H1 (cell line): ENCODE measurements around the gene AGAP1. TPM values are rescaled to one million over a fixed set of nuclear protein-coding genes. Genes with fewer than 3 reads are reported as not detected.

Source experiments
- CREB1 ChIP-seq: IDR thresholded peaks from 2 replicates; pipeline ENCODE4 v1.6.1; 2012; ENCODE audit warnings: inconsistent platforms
- EP300 ChIP-seq, 2 experiments: IDR thresholded peaks; 1 replicate in 1 of 2; 2 replicates in 1 of 2; pipeline ENCODE4 v1.6.1; 2011 to 2012; ENCODE audit warnings: low read depth in 2 of 2, low read length in 2 of 2, mild to moderate bottlenecking in 2 of 2, borderline replicate concordance in 1 of 2, inconsistent platforms in 1 of 2, moderate library complexity in 1 of 2
- KDM4A ChIP-seq: IDR thresholded peaks from one replicate; pipeline ENCODE4 v1.7.1; 2012; ENCODE audit warnings: low read depth, mild to moderate bottlenecking, moderate library complexity, low read length, inconsistent platforms; ENCODE audit not compliant: severe bottlenecking
- KDM5A ChIP-seq: fragments of 200-600 bp; IDR thresholded peaks from 2 replicates; pipeline ENCODE4 v1.7.1; 2012; ENCODE audit warnings: mild to moderate bottlenecking, low read length, inconsistent platforms, mixed read lengths
- MAFK ChIP-seq: IDR thresholded peaks from 2 replicates; pipeline ENCODE4 v1.6.1; 2012; ENCODE audit warnings: low read depth, mild to moderate bottlenecking, improper control_type of control experiment, low read length
- POU5F1 ChIP-seq: IDR thresholded peaks from 2 replicates; pipeline ENCODE4 v1.6.1; 2011; ENCODE audit warnings: low read depth, mild to moderate bottlenecking, low read length, moderate library complexity
- SAP30 ChIP-seq: fragments of 300-600 bp; sonication (generic); IDR thresholded peaks from 2 replicates; pipeline ENCODE4 v1.7.1; 2012; ENCODE audit warnings: low read length, moderate library complexity, mild to moderate bottlenecking, inconsistent platforms; ENCODE audit not compliant: insufficient read depth, insufficient replicate concordance
- SP2 ChIP-seq: IDR thresholded peaks from 2 replicates; pipeline ENCODE4 v1.6.1; 2012; ENCODE audit warnings: mild to moderate bottlenecking, low read length, inconsistent platforms
- polyA plus RNA-seq, 7 experiments: library from polyadenylated mRNA; depleted of rRNA in 3 of 7; stranded (reverse) in 5 of 7; unstranded in 2 of 7; fragments of >200 nt in 5 of 7; fragments of 200-250 nt in 2 of 7; gene quantifications; 1 replicate in 5 of 7; 2 replicates in 1 of 7; 4 replicates in 1 of 7; pipeline versions ENCODE4 v1.2.1 to v1.2.3, GENCODE V29; 2011 to 2013; ENCODE audit warnings: missing spikeins in 2 of 7, mixed read lengths in 2 of 7
- total RNA-seq: library from RNA; stranded (reverse); fragmentation: NEBNext Ultra II Directional; extraction: Animal tissue kit (Norgen Biotek cat#: 25700); gene quantifications from 2 replicates; pipeline ENCODE4 v1.2.1, GENCODE V29; 2021
- TF ChIP-seq, protein P1 (sequence below), 3 experiments: IDR thresholded peaks; 1 replicate in 2 of 3; 2 replicates in 1 of 3; pipeline versions ENCODE4 v1.5.1 to v1.6.1; 2011; ENCODE audit warnings: low read length in 3 of 3, mild to moderate bottlenecking in 3 of 3, inconsistent platforms in 2 of 3, low read depth in 1 of 3, moderate library complexity in 1 of 3; ENCODE audit not compliant: insufficient read depth in 1 of 3; ENCODE audit errors: control extremely low read depth in 1 of 3
- TF ChIP-seq, protein P2 (sequence below): IDR thresholded peaks from 2 replicates; pipeline ENCODE4 v1.6.1; 2011; ENCODE audit warnings: low read depth, mild to moderate bottlenecking, low read length; ENCODE audit not compliant: insufficient read depth

The AGAP1 gene
- total and polyA plus RNA-seq, 2 of the 8 experiments (the other 6 are each of a cell fraction or from before 2014, with no cell fraction given) = 18.1 to 39.4 TPM

DNA sequence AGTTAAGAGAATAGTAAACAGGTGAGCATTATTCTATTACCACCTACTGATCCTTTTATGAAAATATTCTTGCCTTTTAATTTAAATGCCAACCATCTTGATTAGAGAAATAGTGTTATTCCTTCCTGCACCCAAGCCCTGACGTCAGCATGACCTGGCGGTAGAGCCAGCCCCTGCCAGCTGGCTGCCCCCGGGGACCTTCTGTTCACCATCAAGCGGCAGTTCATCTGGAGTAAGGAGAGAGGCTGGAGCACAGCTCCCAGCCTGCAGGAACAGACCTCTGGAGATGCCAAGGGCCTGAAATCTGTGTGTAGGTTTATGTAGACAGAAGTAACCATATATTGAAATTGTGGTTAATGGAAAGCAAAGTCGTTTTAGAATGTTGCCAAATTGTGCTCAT lies 502.6 kb downstream of the AGAP1 start (continued):
- TF ChIP-seq, protein P1, sequence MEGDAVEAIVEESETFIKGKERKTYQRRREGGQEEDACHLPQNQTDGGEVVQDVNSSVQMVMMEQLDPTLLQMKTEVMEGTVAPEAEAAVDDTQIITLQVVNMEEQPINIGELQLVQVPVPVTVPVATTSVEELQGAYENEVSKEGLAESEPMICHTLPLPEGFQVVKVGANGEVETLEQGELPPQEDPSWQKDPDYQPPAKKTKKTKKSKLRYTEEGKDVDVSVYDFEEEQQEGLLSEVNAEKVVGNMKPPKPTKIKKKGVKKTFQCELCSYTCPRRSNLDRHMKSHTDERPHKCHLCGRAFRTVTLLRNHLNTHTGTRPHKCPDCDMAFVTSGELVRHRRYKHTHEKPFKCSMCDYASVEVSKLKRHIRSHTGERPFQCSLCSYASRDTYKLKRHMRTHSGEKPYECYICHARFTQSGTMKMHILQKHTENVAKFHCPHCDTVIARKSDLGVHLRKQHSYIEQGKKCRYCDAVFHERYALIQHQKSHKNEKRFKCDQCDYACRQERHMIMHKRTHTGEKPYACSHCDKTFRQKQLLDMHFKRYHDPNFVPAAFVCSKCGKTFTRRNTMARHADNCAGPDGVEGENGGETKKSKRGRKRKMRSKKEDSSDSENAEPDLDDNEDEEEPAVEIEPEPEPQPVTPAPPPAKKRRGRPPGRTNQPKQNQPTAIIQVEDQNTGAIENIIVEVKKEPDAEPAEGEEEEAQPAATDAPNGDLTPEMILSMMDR (IDR thresholded peaks at IDR 0.05; ENCODE audit: control extremely low read depth in 1 of 3, insufficient read depth in 1 of 3, low read depth in 1 of 3, low read length in 3 of 3) = no peak
- TF ChIP-seq CREB1 = no peak
- TF ChIP-seq POU5F1 = no peak
- TF ChIP-seq, protein P2, sequence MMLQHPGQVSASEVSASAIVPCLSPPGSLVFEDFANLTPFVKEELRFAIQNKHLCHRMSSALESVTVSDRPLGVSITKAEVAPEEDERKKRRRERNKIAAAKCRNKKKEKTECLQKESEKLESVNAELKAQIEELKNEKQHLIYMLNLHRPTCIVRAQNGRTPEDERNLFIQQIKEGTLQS = no peak
- no peak for TF ChIP-seq KDM4A
- TF ChIP-seq MAFK = no peak
- TF ChIP-seq EP300 (IDR thresholded peaks at IDR 0.05; ENCODE audit: borderline replicate concordance in 1 of 2, low read depth in 2 of 2, low read length in 2 of 2) = no peak
- no peak for TF ChIP-seq SAP30
- TF ChIP-seq SP2 = no peak
- no peak for TF ChIP-seq KDM5A
